Endothelial cell of umbilical vein (primary cell): Measurements from ENCODE around the gene NCAPG2.

Experiments
- CTCF ChIP-seq, 2 donors: IDR thresholded peaks; 1 replicate in 1 of 2; 2 replicates in 1 of 2; pipeline ENCODE4 v1.5.1; 2011; ENCODE audit warnings: low read length in 2 of 2, mild to moderate bottlenecking in 2 of 2, moderate library complexity in 2 of 2, control low read depth in 1 of 2, inconsistent platforms in 1 of 2, low read depth in 1 of 2; ENCODE audit not compliant: insufficient read depth in 1 of 2; ENCODE audit errors: extremely low read depth in 1 of 2
- EZH2 ChIP-seq: IDR thresholded peaks from 2 replicates; pipeline ENCODE4 v1.6.1; 2012; ENCODE audit warnings: borderline replicate concordance, low read depth, mild to moderate bottlenecking, moderate library complexity, low read length, inconsistent platforms; ENCODE audit not compliant: severe bottlenecking
- FOS ChIP-seq: IDR thresholded peaks from 2 replicates; pipeline ENCODE4 v1.6.1; 2011; ENCODE audit warnings: mild to moderate bottlenecking, low read length, moderate library complexity, borderline replicate concordance; ENCODE audit not compliant: insufficient read depth
- MYC ChIP-seq: IDR thresholded peaks from one replicate; pipeline ENCODE4 v1.6.1; 2011; ENCODE audit warnings: mild to moderate bottlenecking, low read depth, low read length
- POLR2A ChIP-seq: IDR thresholded peaks from 2 replicates; pipeline ENCODE4 v1.6.1; 2012; ENCODE audit warnings: low read depth, mild to moderate bottlenecking, control low read depth, low read length
- POLR2AphosphoS5 ChIP-seq: IDR thresholded peaks from 2 replicates; pipeline ENCODE4 v1.6.1; 2012; ENCODE audit warnings: low read depth, mild to moderate bottlenecking, control low read depth, low read length, moderate library complexity; ENCODE audit not compliant: insufficient read depth
- TF ChIP-seq, protein P1 (sequence below): IDR thresholded peaks from 2 replicates; pipeline ENCODE4 v1.6.1; 2011; ENCODE audit not compliant: insufficient read depth, insufficient read length

DNA sequence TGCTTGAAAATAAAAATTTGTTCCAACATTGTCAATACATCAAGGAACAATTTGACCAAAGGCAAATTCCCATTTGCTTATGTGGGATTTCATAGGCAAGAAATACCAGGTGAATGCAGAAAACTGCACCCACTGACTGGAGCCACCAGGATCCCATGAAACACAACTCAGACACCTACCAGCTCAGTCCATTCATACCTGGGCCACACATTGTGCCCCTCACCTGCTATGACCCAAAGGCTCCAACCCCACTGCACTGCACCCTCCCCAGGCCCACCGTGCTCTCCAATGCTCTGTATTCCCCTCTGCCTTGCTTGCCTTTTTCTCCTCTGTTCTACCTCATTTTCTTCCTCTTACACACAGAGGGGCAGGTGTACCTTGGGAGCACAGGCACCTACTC is 5.3 kb downstream of the NCAPG2 start:
- TF ChIP-seq POLR2AphosphoS5 (no peak), CTCF (IDR thresholded peaks at IDR 0.05; ENCODE audit: extremely low read depth in 1 of 2, insufficient read depth in 1 of 2, low read depth in 1 of 2, low read length in 2 of 2) (no peak), POLR2A (no peak), FOS (no peak), MYC (no peak), EZH2 (no peak)
- TF ChIP-seq, protein P1, sequence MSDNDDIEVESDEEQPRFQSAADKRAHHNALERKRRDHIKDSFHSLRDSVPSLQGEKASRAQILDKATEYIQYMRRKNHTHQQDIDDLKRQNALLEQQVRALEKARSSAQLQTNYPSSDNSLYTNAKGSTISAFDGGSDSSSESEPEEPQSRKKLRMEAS: no peak
